DOHH2 (cell line): ENCODE results near the gene LRP4.

Source experiments
- CTCF ChIP-seq: fragments of 200-600 bp; sonication (generic); IDR thresholded peaks from one replicate; pipeline ENCODE4 v1.5.1; 2014; ENCODE audit warnings: antibody characterized with exemption, mild to moderate bottlenecking, low read depth, low read length; ENCODE audit not compliant: poor library complexity, severe bottlenecking
- EZH2phosphoT487 ChIP-seq: fragments of 200-600 bp; sonication (generic); IDR thresholded peaks from 2 replicates; pipeline ENCODE4 v1.6.1; 2017; ENCODE audit warnings: borderline replicate concordance, mild to moderate bottlenecking, antibody characterized with exemption, low read length, moderate library complexity, mixed read lengths

GRCh38 chr11:46936138-46937110 is 18.1 kb upstream of the LRP4 start, which contains the start of gene CSTPP1:
- no peak for TF ChIP-seq CTCF
- no peak for TF ChIP-seq EZH2phosphoT487
